H1 (cell line): ENCODE measurements around the gene NEDD9. TPM values are rescaled to one million over a fixed set of nuclear protein-coding genes. Genes with fewer than 3 reads are reported as not detected.

Source experiments
- CTCF ChIA-PET: fragments of 300-600 bp; sonication (Branson Sonifier 250); formaldehyde crosslinking; loops from one replicate; lab custom pipeline; 2021; ENCODE audit not compliant: partially characterized antibody; lab: Charles Lee
- POLR2A ChIA-PET: fragments of 300-600 bp; sonication (Branson Sonifier 250); formaldehyde crosslinking; loops from one replicate; lab custom pipeline; 2021; ENCODE audit warnings: inconsistent platforms; ENCODE audit not compliant: partially characterized antibody; lab: Charles Lee
- DNase-seq, 2 experiments: peaks; one replicate each; pipeline versions ENCODE4 v3.0.0 to v3.0.0-alpha.2; 2010 to 2022; ENCODE audit warnings: low spot score in 2 of 2, low read depth in 1 of 2, mixed read lengths in 1 of 2
- FAIRE-seq: peaks from 2 replicates; lab custom pipeline; 2011; peaks lifted over from hg19 to GRCh38; lab: Jason Lieb, UNC
- H2AFZ ChIP-seq: 2 replicates; pipeline ENCODE4 v1.8.1; 2012; ENCODE audit warnings: low read length, inconsistent platforms
- H2AK5ac ChIP-seq: 2 replicates; pipeline ENCODE4 v1.6.1; 2013; ENCODE audit warnings: low read depth, low read length
- H2BK120ac ChIP-seq: replicated peaks from 2 replicates; pipeline ENCODE3; 2013; ENCODE audit warnings: low read depth, low read length, inconsistent platforms
- H2BK12ac ChIP-seq: 2 replicates; pipeline ENCODE4 v1.6.1; 2013; ENCODE audit warnings: low read depth, low read length
- H2BK15ac ChIP-seq: 2 replicates; pipeline ENCODE4 v1.6.1; 2013; ENCODE audit warnings: low read length
- H2BK20ac ChIP-seq: 2 replicates; pipeline ENCODE4 v1.6.1; 2013; ENCODE audit warnings: low read length
- H2BK5ac ChIP-seq: 2 replicates; pipeline ENCODE4 v1.6.1; 2013; ENCODE audit warnings: low read depth, low read length
- H3K14ac ChIP-seq: 2 replicates; pipeline ENCODE4 v1.6.1; 2013; ENCODE audit warnings: inconsistent platforms; ENCODE audit not compliant: insufficient read length
- H3K18ac ChIP-seq: 2 replicates; pipeline ENCODE4 v1.6.1; 2013; ENCODE audit warnings: low read length; ENCODE audit errors: extremely low read depth
- H3K23ac ChIP-seq: 2 replicates; pipeline ENCODE4 v1.6.1; 2013; ENCODE audit warnings: inconsistent platforms; ENCODE audit not compliant: insufficient read length
- H3K23me2 ChIP-seq: 2 replicates; pipeline ENCODE4 v1.6.1; 2013; ENCODE audit warnings: low read depth, low read length
- H3K27ac ChIP-seq: 2 replicates; pipeline ENCODE4 v1.6.1; 2011; ENCODE audit warnings: low read depth, low read length, inconsistent platforms
- H3K27me3 ChIP-seq, 4 experiments: replicated peaks in 1 of 4; 1 replicate in 1 of 4; 2 replicates in 3 of 4; pipeline versions ENCODE4 v1.6.1 to v1.8.1; 2011 to 2013; ENCODE audit warnings: low read length in 3 of 4, mild to moderate bottlenecking in 3 of 4, inconsistent platforms in 2 of 4, mixed read lengths in 2 of 4, moderate library complexity in 1 of 4; ENCODE audit not compliant: control insufficient read depth in 3 of 4, insufficient read depth in 3 of 4; ENCODE audit errors: extremely low read depth in 1 of 4
- H3K36me3 ChIP-seq, 4 experiments: 2 replicates each; pipeline versions ENCODE4 v1.6.1 to v1.8.1; 2011 to 2013; ENCODE audit warnings: mild to moderate bottlenecking in 4 of 4, low read length in 3 of 4, moderate library complexity in 2 of 4, control low read depth in 1 of 4, inconsistent platforms in 1 of 4; ENCODE audit not compliant: insufficient read depth in 4 of 4, control insufficient read depth in 2 of 4
- H3K4ac ChIP-seq: replicated peaks from 2 replicates; pipeline ENCODE3; 2013; ENCODE audit warnings: low read length, low read depth, mixed read lengths, inconsistent platforms; ENCODE audit not compliant: insufficient read length
- H3K4me1 ChIP-seq, 4 experiments: replicated peaks in 1 of 4; 1 replicate in 1 of 4; 2 replicates in 3 of 4; pipeline versions ENCODE4 v1.6.1 to v1.8.1; 2011 to 2013; ENCODE audit warnings: low read length in 3 of 4, inconsistent platforms in 2 of 4, mixed read lengths in 1 of 4; ENCODE audit not compliant: insufficient read depth in 4 of 4, control insufficient read depth in 3 of 4
- H3K4me2 ChIP-seq, 2 experiments: 2 replicates each; pipeline versions ENCODE4 v1.6.1 to v1.8.1; 2011 to 2013; ENCODE audit warnings: low read depth in 2 of 2, low read length in 2 of 2, control low read depth in 1 of 2, inconsistent platforms in 1 of 2, mild to moderate bottlenecking in 1 of 2; ENCODE audit not compliant: insufficient read depth in 1 of 2
- H3K4me3 ChIP-seq, 4 experiments: fragments of 200-600, 300-600 bp in 1 of 4; sonication (generic), shearing (Covaris generic), sonication (Bioruptor Twin) in 1 of 4; 2 replicates each; pipeline versions ENCODE4 v1.5.1 to v1.8.1; 2011 to 2016; ENCODE audit warnings: low read length in 4 of 4, low read depth in 3 of 4, control low read depth in 2 of 4, inconsistent platforms in 2 of 4, mild to moderate bottlenecking in 2 of 4, mixed read lengths in 1 of 4, moderate library complexity in 1 of 4; ENCODE audit not compliant: insufficient read depth in 2 of 4; ENCODE audit errors: extremely low read depth in 1 of 4
- H3K56ac ChIP-seq: replicated peaks from 2 replicates; pipeline ENCODE3; 2013; ENCODE audit warnings: low read depth, mild to moderate bottlenecking, mixed read lengths, low read length, inconsistent platforms; ENCODE audit not compliant: insufficient read length
- H3K79me1 ChIP-seq: 2 replicates; pipeline ENCODE4 v1.6.1; 2013; ENCODE audit warnings: low read depth, low read length, control low read depth
- H3K79me2 ChIP-seq, 2 experiments: 2 replicates each; pipeline versions ENCODE4 v1.6.1 to v1.8.1; 2012 to 2013; ENCODE audit warnings: low read length in 2 of 2, mild to moderate bottlenecking in 2 of 2, inconsistent platforms in 1 of 2; ENCODE audit not compliant: insufficient read depth in 2 of 2, control insufficient read depth in 1 of 2
- H3K9ac ChIP-seq, 4 experiments: replicated peaks in 1 of 4; 1 replicate in 1 of 4; 2 replicates in 3 of 4; pipeline versions ENCODE4 v1.6.1 to v1.8.1; 2011 to 2013; ENCODE audit warnings: low read depth in 3 of 4, low read length in 3 of 4, control low read depth in 2 of 4, mild to moderate bottlenecking in 2 of 4, moderate library complexity in 2 of 4, inconsistent platforms in 1 of 4; ENCODE audit errors: extremely low read depth in 1 of 4
- H3K9me3 ChIP-seq, 2 experiments: 2 replicates each; pipeline versions ENCODE4 v1.6.1 to v1.8.1; 2012 to 2013; ENCODE audit warnings: mild to moderate bottlenecking in 2 of 2, moderate library complexity in 2 of 2, control low read depth in 1 of 2, inconsistent platforms in 1 of 2, low read depth in 1 of 2, low read length in 1 of 2, mixed read lengths in 1 of 2; ENCODE audit not compliant: insufficient read depth in 2 of 2
- H4K20me1 ChIP-seq, 2 experiments: replicated peaks in 1 of 2; 2 replicates each; pipeline versions ENCODE3 to v1.8.1; 2011 to 2013; ENCODE audit warnings: inconsistent platforms in 2 of 2, low read length in 2 of 2, mild to moderate bottlenecking in 1 of 2; ENCODE audit not compliant: insufficient read depth in 2 of 2, control insufficient read depth in 1 of 2
- H4K5ac ChIP-seq: 2 replicates; pipeline ENCODE4 v1.6.1; 2013; ENCODE audit warnings: low read length, low read depth, mixed read lengths, inconsistent platforms; ENCODE audit not compliant: insufficient read length
- H4K8ac ChIP-seq: 2 replicates; pipeline ENCODE4 v1.8.0; 2013; ENCODE audit warnings: mild to moderate bottlenecking, moderate library complexity, low read length, inconsistent platforms; ENCODE audit not compliant: insufficient read depth; ENCODE audit errors: extremely low read depth
- H4K91ac ChIP-seq: replicated peaks from 2 replicates; pipeline ENCODE3; 2013; ENCODE audit warnings: low read length, mixed read lengths, inconsistent platforms; ENCODE audit not compliant: insufficient read length
- CTBP2 ChIP-seq: IDR thresholded peaks from 2 replicates; pipeline ENCODE4 v1.7.0; 2011; ENCODE audit warnings: borderline replicate concordance, mild to moderate bottlenecking, moderate library complexity, mixed read lengths, low read length; ENCODE audit not compliant: insufficient read depth, insufficient read length
- EP300 ChIP-seq, 2 experiments: IDR thresholded peaks; 1 replicate in 1 of 2; 2 replicates in 1 of 2; pipeline ENCODE4 v1.6.1; 2011 to 2012; ENCODE audit warnings: low read depth in 2 of 2, low read length in 2 of 2, mild to moderate bottlenecking in 2 of 2, borderline replicate concordance in 1 of 2, inconsistent platforms in 1 of 2, moderate library complexity in 1 of 2
- KDM5A ChIP-seq: fragments of 200-600 bp; IDR thresholded peaks from 2 replicates; pipeline ENCODE4 v1.7.1; 2012; ENCODE audit warnings: mild to moderate bottlenecking, low read length, inconsistent platforms, mixed read lengths
- MAFK ChIP-seq: IDR thresholded peaks from 2 replicates; pipeline ENCODE4 v1.6.1; 2012; ENCODE audit warnings: low read depth, mild to moderate bottlenecking, improper control_type of control experiment, low read length
- RAD21 ChIP-seq, 2 experiments: IDR thresholded peaks in 1 of 2; conservative IDR thresholded peaks in 1 of 2; 2 replicates each; pipeline ENCODE4 v1.6.1; 2011; ENCODE audit warnings: low read depth in 2 of 2, low read length in 2 of 2, improper control_type of control experiment in 1 of 2, inconsistent platforms in 1 of 2, mild to moderate bottlenecking in 1 of 2, moderate library complexity in 1 of 2
- RBBP5 ChIP-seq: IDR thresholded peaks from 2 replicates; pipeline ENCODE4 v1.7.1; 2012; ENCODE audit warnings: low read depth, mild to moderate bottlenecking, inconsistent platforms, low read length, moderate library complexity, borderline replicate concordance
- SP2 ChIP-seq: IDR thresholded peaks from 2 replicates; pipeline ENCODE4 v1.6.1; 2012; ENCODE audit warnings: mild to moderate bottlenecking, low read length, inconsistent platforms
- TCF12 ChIP-seq: IDR thresholded peaks from 2 replicates; pipeline ENCODE4 v1.6.1; 2011; ENCODE audit warnings: low read depth, mild to moderate bottlenecking, low read length
- ZNF274 ChIP-seq: IDR thresholded peaks from 2 replicates; pipeline ENCODE4 v1.7.0; 2012; ENCODE audit warnings: low read length, borderline replicate concordance; ENCODE audit errors: extremely low read depth
- WGBS, 2 experiments: shearing (Covaris generic) in 1 of 2; methylation state at CpG; one replicate each; pipeline versions ENCODE4 v1.1.6 to v1.1.7; 2013 to 2015; ENCODE audit warnings: low lambda C conversion rate in 2 of 2, mixed read lengths in 2 of 2, inconsistent platforms in 1 of 2, low coverage in 1 of 2, missing lambda C conversion rate in 1 of 2; ENCODE audit not compliant: insufficient replicate concordance in 2 of 2, insufficient coverage in 1 of 2, insufficient read length in 1 of 2; ENCODE audit errors: extremely low coverage in 1 of 2, missing lambda C conversion rate in 1 of 2; 5-methylcytosine and 5-hydroxymethylcytosine counted together
- polyA plus RNA-seq, 7 experiments: library from polyadenylated mRNA; depleted of rRNA in 3 of 7; stranded (reverse) in 5 of 7; unstranded in 2 of 7; fragments of >200 nt in 5 of 7; fragments of 200-250 nt in 2 of 7; gene quantifications; 1 replicate in 5 of 7; 2 replicates in 1 of 7; 4 replicates in 1 of 7; pipeline versions ENCODE4 v1.2.1 to v1.2.3, GENCODE V29; 2011 to 2013; ENCODE audit warnings: missing spikeins in 2 of 7, mixed read lengths in 2 of 7
- total RNA-seq: library from RNA; stranded (reverse); fragmentation: NEBNext Ultra II Directional; extraction: Animal tissue kit (Norgen Biotek cat#: 25700); gene quantifications from 2 replicates; pipeline ENCODE4 v1.2.1, GENCODE V29; 2021
- TF ChIP-seq, protein P1 (sequence below): IDR thresholded peaks from 2 replicates; pipeline ENCODE4 v1.6.1; 2012; ENCODE audit warnings: low read length, inconsistent platforms

The NEDD9 gene
- total and polyA plus RNA-seq, 2 of the 8 experiments (the other 6 are each of a cell fraction or from before 2014, with no cell fraction given), result 3.6 to 12.0 TPM

DNA sequence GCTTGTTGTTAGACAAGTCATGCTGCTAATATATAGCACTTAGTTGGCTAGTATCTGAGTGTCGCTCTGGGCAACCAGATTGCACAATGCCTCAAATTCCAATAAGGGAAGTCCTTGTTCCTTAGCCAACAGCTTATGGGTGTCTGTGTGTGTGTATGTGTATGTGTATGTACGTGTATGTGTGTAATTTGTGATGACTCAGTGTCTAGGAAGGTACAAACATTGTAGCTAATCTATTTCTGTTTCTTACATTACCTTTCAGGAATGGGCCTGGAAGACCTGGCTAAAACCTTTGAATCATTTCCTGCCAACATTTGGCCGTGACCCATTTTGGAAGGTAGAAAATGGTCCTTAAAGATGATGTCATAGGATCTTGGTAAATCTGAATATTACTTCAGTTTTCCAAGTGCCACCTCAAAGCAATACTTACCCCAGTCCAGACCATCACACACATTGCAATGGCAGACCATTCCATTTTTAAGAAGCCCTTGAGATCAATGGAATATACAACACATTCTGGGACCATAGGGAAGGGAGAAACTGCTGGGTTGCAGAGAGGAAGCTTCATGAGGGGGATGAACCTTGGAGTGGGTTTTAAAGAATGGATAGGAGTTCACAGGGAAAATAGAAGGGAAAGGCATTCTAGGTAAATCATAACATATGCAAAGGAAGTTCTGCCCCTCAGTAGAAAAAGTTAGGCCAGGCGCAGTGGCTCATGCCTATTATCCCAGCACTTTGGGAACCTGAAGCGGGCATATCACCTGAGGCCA is 25.1 kb downstream of the NEDD9 start:
- CTCF ChIA-PET, result no interaction called here
- H3K27me3 ChIP-seq, result no peaks in the 10 kb centered on the region
- H2AK5ac ChIP-seq, result no peak overlapping the region; the same call in 1 of the 2 replicates
- DNase-seq, result no peak
- H3K9me3 ChIP-seq, result no peaks in the 10 kb centered on the region
- H3K4me1 ChIP-seq, result peaks cover 5 to 27% (median 18%) of the 10 kb centered on the region in 4 experiments
- no peaks in the 10 kb centered on the region for H3K79me1 ChIP-seq
- no peak overlapping the region for H3K4ac ChIP-seq
- H4K20me1 ChIP-seq, result no peaks in the 10 kb centered on the region
- POLR2A ChIA-PET, result no interaction called here
- no peak overlapping the region for H3K23ac ChIP-seq
- H3K36me3 ChIP-seq, result no peaks in the 10 kb centered on the region
- H3K14ac ChIP-seq, result no peak overlapping the region
- H3K23me2 ChIP-seq, result no peaks in the 10 kb centered on the region
- no peak overlapping the region for H4K91ac ChIP-seq
- no peak overlapping the region for H2BK15ac ChIP-seq
- no peak overlapping the region for H4K8ac ChIP-seq
- H3K9ac ChIP-seq, result no peak overlapping the region
- no peak overlapping the region for H2BK20ac ChIP-seq
- FAIRE-seq, result no peak
- no peak overlapping the region for H2BK120ac ChIP-seq
- H3K79me2 ChIP-seq, result no peaks in the 10 kb centered on the region
- no peak overlapping the region for H4K5ac ChIP-seq
- no peak overlapping the region for H3K4me2 ChIP-seq
- H3K27ac ChIP-seq, result no peak overlapping the region
- no peak overlapping the region for H2AFZ ChIP-seq
- no peak overlapping the region for H2BK5ac ChIP-seq
- no peak overlapping the region for H3K4me3 ChIP-seq
- 89% methylated on average over 5 of the region's 5 CpGs; no CpG with 5 or more reads in 1 of the 2 experiments for WGBS, 2 experiments
- H2BK12ac ChIP-seq, result no peak overlapping the region
- no peak overlapping the region for H3K18ac ChIP-seq
- H3K56ac ChIP-seq, result no peak overlapping the region
- no peak for TF ChIP-seq EP300 (IDR thresholded peaks at IDR 0.05; ENCODE audit: borderline replicate concordance in 1 of 2, low read depth in 2 of 2, low read length in 2 of 2)
- TF ChIP-seq RBBP5, result no peak
- TF ChIP-seq, protein P1, sequence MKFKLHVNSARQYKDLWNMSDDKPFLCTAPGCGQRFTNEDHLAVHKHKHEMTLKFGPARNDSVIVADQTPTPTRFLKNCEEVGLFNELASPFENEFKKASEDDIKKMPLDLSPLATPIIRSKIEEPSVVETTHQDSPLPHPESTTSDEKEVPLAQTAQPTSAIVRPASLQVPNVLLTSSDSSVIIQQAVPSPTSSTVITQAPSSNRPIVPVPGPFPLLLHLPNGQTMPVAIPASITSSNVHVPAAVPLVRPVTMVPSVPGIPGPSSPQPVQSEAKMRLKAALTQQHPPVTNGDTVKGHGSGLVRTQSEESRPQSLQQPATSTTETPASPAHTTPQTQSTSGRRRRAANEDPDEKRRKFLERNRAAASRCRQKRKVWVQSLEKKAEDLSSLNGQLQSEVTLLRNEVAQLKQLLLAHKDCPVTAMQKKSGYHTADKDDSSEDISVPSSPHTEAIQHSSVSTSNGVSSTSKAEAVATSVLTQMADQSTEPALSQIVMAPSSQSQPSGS, result no peak
- no peak for TF ChIP-seq RAD21 (IDR thresholded peaks at IDR 0.05 in 1 of 2, conservative IDR thresholded peaks at IDR 0.05 in 1 of 2; ENCODE audit: low read depth in 2 of 2, low read length in 2 of 2)
- no peak for TF ChIP-seq SP2
- no peak for TF ChIP-seq MAFK
- no peak for TF ChIP-seq KDM5A
- TF ChIP-seq CTBP2, result no peak
- no peak for TF ChIP-seq TCF12
- TF ChIP-seq ZNF274, result no peak
